OCI-LY7 (cell line): ENCODE measurements around the gene SLC22A4.

Experiments used
- CTCF ChIP-seq: fragments of 200-600 bp; sonication (generic); conservative IDR thresholded peaks from 2 replicates; pipeline ENCODE4 v1.5.1; 2014; ENCODE audit warnings: mild to moderate bottlenecking, antibody characterized with exemption, low read length, moderate library complexity, mixed read lengths
- EZH2phosphoT487 ChIP-seq: fragments of 200-600 bp; sonication (generic); IDR thresholded peaks from 2 replicates; pipeline ENCODE4 v1.6.1; 2018; ENCODE audit warnings: low read depth, borderline replicate concordance, mild to moderate bottlenecking, mixed run types, antibody characterized with exemption, low read length, moderate library complexity, mixed read lengths

- TF ChIP-seq CTCF = no peak
- no peak for TF ChIP-seq EZH2phosphoT487
These were observed 16.9 kb upstream of the SLC22A4 start for GRCh38 chr5:132277256-132277655.
